Renal pelvis (tissue), 12 donors: Measurements from ENCODE around the gene TCEAL1. TPM values are rescaled to one million over a fixed set of nuclear protein-coding genes. Genes with fewer than 3 reads are reported as not detected.
"Not testable (repeated sequence)": the region's sequence is repeated elsewhere in the genome, so short reads cannot be mapped to it uniquely, and the experiment has no call there.

Experiments used
- DNase-seq: peaks from one replicate; pipeline ENCODE4 v3.0.0-alpha.2; 2013
- long read RNA-seq, 16 experiments: transcript quantifications; one replicate each; lab custom pipeline, GENCODE V29; 2026
- polyA plus RNA-seq, 3 donors: library from polyadenylated mRNA; unstranded; fragments of 120-200 nt; gene quantifications; one replicate each; pipeline ENCODE4 v1.2.1, GENCODE V29; 2013; ENCODE audit not compliant: insufficient read length in 3 of 3

TCEAL1 gene
- polyA plus RNA-seq = 10 to 100 TPM; 25.4 to 32.3 (median 27.6) TPM
- long read RNA-seq, donor 1, transcript TCEAL1-201 (3 exons, 1,164 nt) = major isoform, 15 of 36 reads
- long read RNA-seq, donor 1, partial matches to known transcripts = 14 of 36 reads
- long read RNA-seq, donor 1, other reads (novel, unspliced or antisense) = 0 of 36 reads
- long read RNA-seq, donor 2, transcript TCEAL1-202 (3 exons, 1,201 nt) = minor isoform, 6 of 38 reads
- long read RNA-seq, donor 2, transcript TCEAL1-201 (3 exons, 1,164 nt) = major isoform, 8 of 38 reads
- long read RNA-seq, donor 2, partial matches to known transcripts = 7 of 38 reads
- long read RNA-seq, donor 2, other reads (novel, unspliced or antisense) = 16 of 38 reads
- long read RNA-seq, donor 3, transcript TCEAL1-201 (3 exons, 1,164 nt) = major isoform, 5 of 17 reads
- long read RNA-seq, donor 3, partial matches to known transcripts = 0 of 17 reads
- long read RNA-seq, donor 3, other reads (novel, unspliced or antisense) = 6 of 17 reads
- long read RNA-seq, donor 4, transcript TCEAL1-201 (3 exons, 1,164 nt) = major isoform, 11 of 31 reads
- long read RNA-seq, donor 4, transcript TCEAL1-203 (3 exons, 721 nt) = minor isoform, 5 of 31 reads
- long read RNA-seq, donor 4, transcript TCEAL1-202 (3 exons, 1,201 nt) = minor isoform, 6 of 31 reads
- long read RNA-seq, donor 4, partial matches to known transcripts = 0 of 31 reads
- long read RNA-seq, donor 4, other reads (novel, unspliced or antisense) = 7 of 31 reads
- long read RNA-seq, donor 5, transcript TCEAL1-201 (3 exons, 1,164 nt) = major isoform, 6 of 10 reads
- long read RNA-seq, donor 5, partial matches to known transcripts = 0 of 10 reads
- long read RNA-seq, donor 5, other reads (novel, unspliced or antisense) = 0 of 10 reads
- long read RNA-seq, donor 6, transcript TCEAL1-202 (3 exons, 1,201 nt) = minor isoform, 5 of 15 reads
- long read RNA-seq, donor 6, transcript TCEAL1-201 (3 exons, 1,164 nt) = major isoform, 8 of 15 reads
- long read RNA-seq, donor 6, partial matches to known transcripts = 0 of 15 reads
- long read RNA-seq, donor 6, other reads (novel, unspliced or antisense) = 0 of 15 reads
- long read RNA-seq, donor 7, partial matches to known transcripts = 5 of 17 reads
- long read RNA-seq, donor 7, other reads (novel, unspliced or antisense) = 7 of 17 reads
- long read RNA-seq, donor 8, partial matches to known transcripts = 0 of 4 reads
- long read RNA-seq, donor 8, other reads (novel, unspliced or antisense) = 0 of 4 reads
- long read RNA-seq, donor 9, transcript TCEAL1-201 (3 exons, 1,164 nt) = major isoform, 7 of 35 reads
- long read RNA-seq, donor 9, transcript TCEAL1-202 (3 exons, 1,201 nt) = minor isoform, 5 of 35 reads
- long read RNA-seq, donor 9, partial matches to known transcripts = 14 of 35 reads
- long read RNA-seq, donor 9, other reads (novel, unspliced or antisense) = 7 of 35 reads
- long read RNA-seq, donor 10, transcript TCEAL1-201 (3 exons, 1,164 nt) = major isoform, 7 of 17 reads
- long read RNA-seq, donor 10, partial matches to known transcripts = 0 of 17 reads
- long read RNA-seq, donor 10, other reads (novel, unspliced or antisense) = 8 of 17 reads
- long read RNA-seq, donor 11, transcript TCEAL1-202 (3 exons, 1,201 nt) = major isoform, 5 of 6 reads
- long read RNA-seq, donor 11, partial matches to known transcripts = 0 of 6 reads
- long read RNA-seq, donor 11, other reads (novel, unspliced or antisense) = 0 of 6 reads
- long read RNA-seq, donor 12, transcript TCEAL1-201 (3 exons, 1,164 nt) = major isoform, 7 of 19 reads
- long read RNA-seq, donor 12, partial matches to known transcripts = 0 of 19 reads
- long read RNA-seq, donor 12, other reads (novel, unspliced or antisense) = 6 of 19 reads
- long read RNA-seq, donor 13, transcript TCEAL1-201 (3 exons, 1,164 nt) = major isoform, 5 of 9 reads
- long read RNA-seq, donor 13, partial matches to known transcripts = 0 of 9 reads
- long read RNA-seq, donor 13, other reads (novel, unspliced or antisense) = 0 of 9 reads
- long read RNA-seq, donor 14, transcript TCEAL1-201 (3 exons, 1,164 nt) = minor isoform, 6 of 27 reads
- long read RNA-seq, donor 14, transcript TCEAL1-203 (3 exons, 721 nt) = major isoform, 7 of 27 reads
- long read RNA-seq, donor 14, partial matches to known transcripts = 0 of 27 reads
- long read RNA-seq, donor 14, other reads (novel, unspliced or antisense) = 10 of 27 reads
- long read RNA-seq, donor 15, transcript TCEAL1-201 (3 exons, 1,164 nt) = major isoform, 17 of 36 reads
- long read RNA-seq, donor 15, partial matches to known transcripts = 0 of 36 reads
- long read RNA-seq, donor 15, other reads (novel, unspliced or antisense) = 14 of 36 reads
- long read RNA-seq, donor 16, transcript TCEAL1-201 (3 exons, 1,164 nt) = major isoform, 8 of 30 reads
- long read RNA-seq, donor 16, partial matches to known transcripts = 6 of 30 reads
- long read RNA-seq, donor 16, other reads (novel, unspliced or antisense) = 11 of 30 reads

- DNase-seq = peak; percentile 54
Measured at GRCh38 chrX:103628386-103629317, at the start of gene TCEAL1. TCEAL1 (plus strand) TSS chrX:103628975; CDS start chrX:103629917, 942 bp downstream.

DNA sequence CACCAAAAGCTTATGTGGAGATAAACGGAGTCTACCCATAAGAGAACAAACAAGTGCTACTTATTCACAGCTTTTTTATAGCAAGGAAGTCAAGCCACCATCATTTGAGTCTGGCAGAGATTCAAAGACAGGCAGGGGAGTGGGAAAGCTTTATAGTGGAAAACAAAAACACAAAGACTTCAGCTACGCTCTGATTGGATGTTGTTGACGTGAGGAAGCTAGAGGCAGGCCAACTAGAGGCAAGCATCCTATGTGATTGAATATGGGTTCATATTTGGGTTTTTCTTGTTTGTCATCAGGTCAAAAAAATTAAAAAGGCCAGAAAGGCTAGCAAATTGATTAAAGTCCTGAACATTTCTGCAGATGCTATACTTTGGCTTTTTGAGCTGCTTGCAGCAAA, 44.2 kb upstream of the TCEAL1 start:
- no peak for DNase-seq

DNA sequence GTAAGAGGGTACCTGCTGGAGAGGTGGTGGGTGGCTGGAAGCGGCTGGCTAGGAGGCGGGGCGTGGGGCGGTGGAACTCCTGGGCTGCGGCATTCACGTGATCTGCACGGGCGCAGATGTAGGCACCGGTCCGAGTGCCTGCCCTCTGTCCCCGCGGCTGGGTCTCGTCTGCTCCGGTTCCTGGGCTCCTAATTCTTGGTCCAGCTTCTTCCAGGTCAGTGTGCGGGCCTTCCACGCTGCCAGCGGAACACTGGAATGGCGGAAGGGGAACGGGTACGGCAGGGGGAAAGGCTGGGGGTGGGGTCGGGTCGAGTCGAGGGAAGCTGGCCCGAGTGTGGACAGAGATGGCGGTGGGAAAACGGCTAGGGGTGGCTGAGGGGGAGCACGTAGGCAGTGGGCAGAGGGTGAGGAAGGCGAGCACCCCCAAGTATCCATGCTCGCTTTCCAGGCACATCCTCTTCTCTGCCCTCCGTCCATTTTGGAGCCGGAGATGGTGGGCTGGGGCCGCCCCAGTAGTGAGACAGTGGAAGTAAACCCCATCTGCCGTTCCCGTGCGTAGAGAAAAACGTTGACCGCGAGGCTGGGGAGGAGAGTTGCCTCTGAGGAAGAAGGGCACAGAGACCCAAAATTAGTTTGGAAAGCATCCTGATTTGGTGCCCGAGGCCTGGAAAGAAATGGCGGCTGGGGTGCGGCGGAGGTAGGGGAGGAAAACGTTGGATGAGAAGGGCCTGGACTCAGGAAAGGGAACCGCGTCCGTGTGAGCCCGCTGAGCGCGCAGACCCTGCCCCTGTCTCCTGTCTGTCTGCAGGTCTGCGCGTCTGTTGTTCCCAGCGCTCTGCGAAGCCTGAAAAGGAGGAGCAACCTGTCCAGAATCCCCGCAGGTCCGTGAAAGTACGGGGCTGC, 43.1 kb upstream of the TCEAL1 start, which contains the start of gene TCEAL4:
Gene TCEAL4, plus strand, starts transcription at position 105 of the 903 bp plus-strand sequence. CDS start 1,161 bp downstream, outside the sequence.
- peak; percentile 44 for DNase-seq

GRCh38 chrX:103586314-103586646, 42.5 kb upstream of the TCEAL1 start:
- no peak for DNase-seq

DNA sequence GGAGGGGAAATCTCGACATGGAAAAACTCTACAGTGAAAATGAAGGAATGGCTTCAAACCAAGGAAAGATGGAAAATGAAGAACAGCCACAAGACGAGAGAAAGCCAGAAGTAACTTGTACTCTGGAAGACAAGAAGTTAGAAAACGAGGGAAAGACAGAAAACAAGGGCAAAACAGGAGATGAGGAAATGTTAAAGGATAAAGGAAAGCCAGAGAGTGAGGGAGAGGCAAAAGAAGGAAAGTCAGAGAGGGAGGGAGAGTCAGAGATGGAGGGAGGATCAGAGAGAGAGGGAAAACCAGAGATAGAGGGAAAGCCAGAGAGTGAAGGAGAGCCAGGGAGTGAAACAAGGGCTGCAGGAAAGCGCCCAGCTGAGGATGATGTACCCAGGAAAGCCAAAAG, 42.1 kb upstream of the TCEAL1 start:
- no peak for DNase-seq

- not testable (repeated sequence) for DNase-seq
Measured at GRCh38 chrX:103592295-103592694, 36.5 kb upstream of the TCEAL1 start.

- DNase-seq = not testable (repeated sequence)
Measured at GRCh38 chrX:103595202-103595601, 33.6 kb upstream of the TCEAL1 start.

DNA sequence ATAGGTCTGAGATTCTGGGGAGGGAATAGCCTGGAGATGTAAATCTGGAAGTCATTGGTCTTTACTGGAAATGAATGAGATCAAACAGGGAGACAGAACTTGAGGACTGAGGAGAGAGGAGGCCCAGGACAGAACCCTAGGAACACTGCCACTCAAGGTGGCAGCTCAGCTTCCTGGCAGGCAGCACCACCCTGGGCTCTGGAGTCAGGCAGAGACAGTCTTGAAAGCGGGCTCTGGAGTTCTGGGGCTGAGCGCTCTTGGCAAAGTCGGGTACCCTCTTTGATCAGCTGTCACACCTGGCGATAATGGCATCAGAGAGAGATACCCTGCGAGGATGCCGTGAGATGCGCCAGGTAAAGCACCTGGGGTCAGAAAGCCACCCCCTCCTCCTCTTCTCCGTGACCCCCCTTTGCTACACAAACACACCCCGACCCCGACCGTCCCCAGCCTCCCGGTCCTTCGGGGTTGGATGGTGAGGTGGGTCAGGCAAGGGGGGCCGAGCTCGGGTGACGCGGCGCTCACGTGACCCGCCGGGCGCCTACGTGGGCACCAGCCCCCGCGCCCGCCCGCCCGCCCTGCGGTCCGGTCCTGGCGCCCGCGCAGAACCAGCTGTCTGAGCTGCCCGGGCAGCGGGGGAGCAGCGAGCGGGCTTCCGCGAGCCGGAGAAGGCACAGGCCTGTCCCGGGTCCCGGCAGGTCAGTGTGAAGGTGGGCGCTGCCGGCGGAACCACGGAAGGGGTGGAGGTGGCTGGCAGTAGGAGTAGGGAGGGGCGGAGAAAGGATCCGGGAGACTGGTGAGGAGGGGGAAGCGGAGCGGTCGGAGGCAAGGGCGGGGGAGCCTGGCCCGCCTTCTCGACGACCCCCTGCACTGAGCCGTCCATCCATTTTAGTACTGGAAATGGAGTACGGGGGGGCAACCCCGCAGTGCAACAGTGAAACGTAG, 21.1 kb upstream of the TCEAL1 start, which contains the start of gene TCEAL3:
Gene TCEAL3, plus strand, starts transcription at position 600 of the 942 bp plus-strand sequence. CDS start 1,102 bp downstream, outside the sequence.
- DNase-seq = no peak

DNA sequence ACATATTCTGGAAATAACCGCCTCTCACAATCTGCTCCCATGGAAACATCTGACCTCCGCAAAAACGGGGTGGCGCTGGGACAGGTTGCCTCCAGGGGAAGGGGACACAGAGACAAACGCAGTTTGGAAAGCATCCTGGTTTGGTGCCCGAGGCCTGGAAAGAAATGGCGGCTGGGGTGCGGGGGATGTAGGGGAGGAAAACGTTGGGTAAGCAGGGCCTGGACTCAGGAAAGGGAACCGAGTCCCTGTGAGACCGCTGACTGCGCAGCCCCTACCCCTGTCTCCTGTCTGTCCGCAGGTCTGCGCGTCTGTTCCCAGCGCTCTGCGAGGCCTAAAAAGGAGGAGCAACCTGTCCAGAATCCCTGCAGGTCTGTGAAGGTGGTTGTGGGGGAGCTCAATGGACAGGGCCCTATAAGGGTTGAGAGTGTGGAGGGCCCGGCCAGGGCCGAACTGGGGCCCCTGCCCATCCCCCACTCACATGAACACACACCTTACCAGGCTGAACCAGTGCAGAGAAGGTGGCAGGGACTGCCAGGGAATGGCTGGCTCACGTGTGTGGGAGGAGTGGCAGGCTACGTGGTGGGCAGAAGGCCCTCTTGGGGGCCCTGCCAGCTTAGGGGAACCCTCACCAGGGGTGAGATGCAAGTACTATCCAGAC, 20.3 kb upstream of the TCEAL1 start:
- no peak for DNase-seq

DNA sequence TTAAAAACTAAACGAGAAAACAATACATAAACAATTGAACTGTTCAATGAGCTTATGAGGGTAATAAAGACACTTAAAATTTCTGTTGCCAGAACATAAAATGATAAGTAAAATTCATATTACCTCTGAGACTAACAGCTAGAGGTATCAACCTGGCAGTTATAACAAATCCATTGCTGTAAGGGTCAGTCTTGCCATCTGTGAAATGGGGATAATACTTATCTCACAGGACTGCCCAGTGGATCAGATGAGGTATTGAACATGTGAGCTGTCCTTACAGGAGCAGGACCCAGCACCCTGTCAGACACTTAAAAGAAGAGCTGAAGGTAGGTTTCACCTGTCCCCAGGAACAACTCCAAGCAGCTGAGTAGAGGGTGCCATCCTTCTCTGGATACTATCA, 18.5 kb upstream of the TCEAL1 start:
- DNase-seq = no peak

GRCh38 chrX:103613362-103613890, 15.3 kb upstream of the TCEAL1 start:
- DNase-seq = no peak

GRCh38 chrX:103614999-103615398, 13.8 kb upstream of the TCEAL1 start:
- no peak for DNase-seq

GRCh38 chrX:103615781-103616371, 12.9 kb upstream of the TCEAL1 start:
- DNase-seq = no peak

GRCh38 chrX:103616676-103617186, 12.0 kb upstream of the TCEAL1 start:
- no peak for DNase-seq
